ENCODE measurements around the gene MAPK8. TPM values are rescaled to one million over a fixed set of nuclear protein-coding genes. Genes with fewer than 3 reads are reported as not detected.
A peak's percentile ranks its signal among the peaks of the same experiment; 100 is the strongest.

The MAPK8 gene
- total RNA-seq, 4 donors from 2014 or later, result 29.7 to 126 (median 67.8) TPM

DNA sequence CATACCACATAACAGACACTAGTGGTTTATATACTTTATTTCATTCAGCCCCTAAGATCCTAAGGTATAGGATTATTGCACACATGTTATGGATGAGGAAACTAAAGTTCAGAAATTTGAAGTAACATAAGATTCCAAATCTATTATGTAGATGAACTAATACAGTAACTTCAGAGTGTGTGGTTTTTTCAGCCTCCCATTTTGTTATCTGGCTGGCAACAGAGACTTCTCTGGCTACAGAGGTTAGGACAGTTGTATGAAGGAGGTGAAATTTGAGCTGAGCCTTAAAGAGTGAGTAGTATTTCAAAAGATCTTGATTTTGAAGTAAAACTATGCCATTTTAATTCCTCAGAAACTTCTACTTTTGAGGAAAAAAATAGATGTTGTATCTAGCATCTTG is 125.4 kb downstream of the MAPK8 start:
- TF ChIP-seq POLR2A (IDR thresholded peaks at IDR 0.05), result no peak
- no peak for TF ChIP-seq POLR2AphosphoS5 (IDR thresholded peaks at IDR 0.05)
- TF ChIP-seq, protein P1, sequence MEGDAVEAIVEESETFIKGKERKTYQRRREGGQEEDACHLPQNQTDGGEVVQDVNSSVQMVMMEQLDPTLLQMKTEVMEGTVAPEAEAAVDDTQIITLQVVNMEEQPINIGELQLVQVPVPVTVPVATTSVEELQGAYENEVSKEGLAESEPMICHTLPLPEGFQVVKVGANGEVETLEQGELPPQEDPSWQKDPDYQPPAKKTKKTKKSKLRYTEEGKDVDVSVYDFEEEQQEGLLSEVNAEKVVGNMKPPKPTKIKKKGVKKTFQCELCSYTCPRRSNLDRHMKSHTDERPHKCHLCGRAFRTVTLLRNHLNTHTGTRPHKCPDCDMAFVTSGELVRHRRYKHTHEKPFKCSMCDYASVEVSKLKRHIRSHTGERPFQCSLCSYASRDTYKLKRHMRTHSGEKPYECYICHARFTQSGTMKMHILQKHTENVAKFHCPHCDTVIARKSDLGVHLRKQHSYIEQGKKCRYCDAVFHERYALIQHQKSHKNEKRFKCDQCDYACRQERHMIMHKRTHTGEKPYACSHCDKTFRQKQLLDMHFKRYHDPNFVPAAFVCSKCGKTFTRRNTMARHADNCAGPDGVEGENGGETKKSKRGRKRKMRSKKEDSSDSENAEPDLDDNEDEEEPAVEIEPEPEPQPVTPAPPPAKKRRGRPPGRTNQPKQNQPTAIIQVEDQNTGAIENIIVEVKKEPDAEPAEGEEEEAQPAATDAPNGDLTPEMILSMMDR (IDR thresholded peaks at IDR 0.05), result no peak
- TF ChIP-seq EP300 (IDR thresholded peaks at IDR 0.05; ENCODE audit: low read depth), result no peak
- in situ Hi-C loops (cut with MboI; ENCODE audit: low pct_ligation_motif_present in 1 of 4, low pct_unique_long_range_greater_than_20kb in 1 of 4, low sequenced_read_pairs in 3 of 4) (no loop called here), intact Hi-C loops (cut with DNase I; ENCODE audit: low total_unique reads) (no loop called here)
- no peak for DNase-seq
- Histone ChIP-seq H3K27ac (no peak overlapping the region), H3K36me3 (peaks cover 0 to 14% (median 3%) of the 10 kb centered on the region in 4 donors), H3K9me3 (no peaks in the 10 kb centered on the region), H3K4me3 (no peak overlapping the region), H3K27me3 (no peaks in the 10 kb centered on the region), H3K4me1 (no peaks in the 10 kb centered on the region)

DNA sequence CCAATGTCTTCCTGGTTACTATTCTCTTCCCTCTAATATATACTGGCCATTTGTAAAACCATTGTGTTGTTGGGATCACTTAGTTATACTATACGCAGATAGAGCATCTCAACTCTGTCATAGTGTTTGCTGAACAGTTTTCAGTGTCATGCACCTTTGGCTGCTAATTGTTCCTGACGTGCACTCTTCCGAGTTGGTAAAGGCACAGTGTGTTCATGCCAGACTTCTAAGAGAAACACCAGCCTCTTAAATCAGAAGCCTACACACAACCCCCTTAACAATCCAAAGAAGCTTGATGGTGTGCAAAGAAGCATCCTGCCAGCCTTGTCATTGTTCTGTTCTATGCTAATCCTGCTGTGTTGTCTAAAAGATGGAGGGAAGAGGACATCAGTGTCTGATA is 131.1 kb downstream of the MAPK8 start:
- no peak overlapping the region for H3K27ac ChIP-seq
- H3K4me3 ChIP-seq, result no peak overlapping the region
- H3K36me3 ChIP-seq, result peaks cover 0 to 10% (median 0%) of the 10 kb centered on the region in 4 donors
- no peak for DNase-seq
- no peaks in the 10 kb centered on the region for H3K27me3 ChIP-seq
- in situ Hi-C loops (cut with MboI; ENCODE audit: low pct_ligation_motif_present in 1 of 4, low pct_unique_long_range_greater_than_20kb in 1 of 4, low sequenced_read_pairs in 3 of 4) (no loop called here), intact Hi-C loops (cut with DNase I; ENCODE audit: low total_unique reads) (no loop called here)
- H3K9me3 ChIP-seq, result no peaks in the 10 kb centered on the region
- WGBS, 2 donors (ENCODE audit: low coverage in 1 of 2), result 92% methylated on average over 3 of the region's 3 CpGs; no CpG with 5 or more reads in 1 of the 2 donors
- no peak for TF ChIP-seq POLR2AphosphoS5 (IDR thresholded peaks at IDR 0.05)
- TF ChIP-seq POLR2A (IDR thresholded peaks at IDR 0.05), result no peak
- no peak for TF ChIP-seq EP300 (IDR thresholded peaks at IDR 0.05; ENCODE audit: low read depth)
- TF ChIP-seq, protein P1 (IDR thresholded peaks at IDR 0.05), result no peak
- no peaks in the 10 kb centered on the region for H3K4me1 ChIP-seq

DNA sequence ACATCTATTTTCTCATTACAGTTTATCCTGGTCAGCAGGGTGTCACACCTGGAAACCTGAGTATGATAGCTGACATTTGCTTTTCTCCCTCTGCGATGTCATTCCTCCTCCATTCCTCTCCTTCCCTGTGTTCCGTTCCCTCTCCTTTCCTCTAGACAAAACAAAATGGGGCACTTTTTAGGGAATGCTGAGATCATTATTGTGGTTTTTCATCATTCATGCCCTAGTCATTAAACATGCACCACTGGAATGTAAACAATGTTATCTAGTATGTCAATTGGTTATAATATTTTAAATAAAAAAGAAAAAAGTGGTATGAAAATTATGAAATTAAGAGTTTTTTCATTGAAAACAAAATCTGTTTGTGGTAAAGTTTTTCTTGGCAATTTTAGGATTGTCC is 132.6 kb downstream of the MAPK8 start:
- Histone ChIP-seq H3K27me3 (no peaks in the 10 kb centered on the region), H3K4me1 (no peaks in the 10 kb centered on the region), H3K27ac (no peak overlapping the region), H3K4me3 (no peak overlapping the region), H3K36me3 (peaks cover 0 to 7% (median 0%) of the 10 kb centered on the region in 4 donors), H3K9me3 (no peaks in the 10 kb centered on the region)
- in situ Hi-C loops (cut with MboI; ENCODE audit: low pct_ligation_motif_present in 1 of 4, low pct_unique_long_range_greater_than_20kb in 1 of 4, low sequenced_read_pairs in 3 of 4) (no loop called here), intact Hi-C loops (cut with DNase I; ENCODE audit: low total_unique reads) (no loop called here)
- WGBS, 2 donors (ENCODE audit: low coverage in 1 of 2), result 75 to 85% methylated on average over 2 of the region's 2 CpGs
- no peak for DNase-seq
- TF ChIP-seq POLR2A (IDR thresholded peaks at IDR 0.05) (no peak), EP300 (IDR thresholded peaks at IDR 0.05; ENCODE audit: low read depth) (no peak), POLR2AphosphoS5 (IDR thresholded peaks at IDR 0.05) (no peak)
- TF ChIP-seq, protein P1 (IDR thresholded peaks at IDR 0.05), result no peak

DNA sequence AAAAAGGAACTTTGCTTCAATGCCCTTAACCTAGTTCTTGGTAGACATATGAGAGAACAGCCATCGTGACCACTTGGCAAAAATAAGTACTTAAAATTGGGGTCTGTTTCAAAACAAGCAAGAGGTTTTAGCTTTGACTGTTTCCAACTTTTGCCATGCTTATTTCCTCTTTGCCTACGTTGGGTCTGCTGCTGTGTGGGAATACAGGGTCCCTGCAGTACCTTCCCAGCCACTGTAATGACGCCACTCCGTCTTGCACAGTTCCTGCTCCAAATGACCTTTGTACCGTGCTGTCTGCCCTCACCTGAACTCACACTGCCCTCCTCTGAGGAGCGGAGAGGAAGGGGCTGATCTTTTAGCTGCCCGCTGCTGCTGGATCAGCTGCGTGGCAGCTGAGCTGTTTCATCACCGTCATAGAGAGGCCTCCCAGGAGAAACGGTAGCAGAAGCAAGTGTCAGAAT is 133.1 kb downstream of the MAPK8 start:
- in situ Hi-C loops (cut with MboI; ENCODE audit: low pct_ligation_motif_present in 1 of 4, low pct_unique_long_range_greater_than_20kb in 1 of 4, low sequenced_read_pairs in 3 of 4), result no loop called here

More for the DNA sequence above, 133.1 kb downstream of the MAPK8 start:
- Histone ChIP-seq H3K27me3 (no peaks in the 10 kb centered on the region), H3K4me3 (no peak overlapping the region), H3K9me3 (no peaks in the 10 kb centered on the region), H3K36me3 (peaks cover 0 to 7% (median 0%) of the 10 kb centered on the region in 4 donors), H3K27ac (no peak overlapping the region), H3K4me1 (no peaks in the 10 kb centered on the region)
- DNase-seq, result peak; percentile 52
- intact Hi-C loops (cut with DNase I; ENCODE audit: low total_unique reads), result no loop called here
- 40 to 66% methylated on average over 2 to 10 of the region's 10 CpGs for WGBS, 2 donors (ENCODE audit: low coverage in 1 of 2)
- no peak for TF ChIP-seq EP300 (IDR thresholded peaks at IDR 0.05; ENCODE audit: low read depth)
- TF ChIP-seq, protein P1 (IDR thresholded peaks at IDR 0.05), result no peak
- TF ChIP-seq POLR2A (IDR thresholded peaks at IDR 0.05), result no peak
- no peak for TF ChIP-seq POLR2AphosphoS5 (IDR thresholded peaks at IDR 0.05)

Measured in transverse colon (tissue), 4 donors.